Glomerular endothelial cell (primary cell): ENCODE data around the gene DGCR6. TPM values are rescaled to one million over a fixed set of nuclear protein-coding genes. Genes with fewer than 3 reads are reported as not detected.
"Not testable (repeated sequence)": the region's sequence is repeated elsewhere in the genome, so short reads cannot be mapped to it uniquely, and the experiment has no call there.

ENCODE experiments used
- DNase-seq: peaks from one replicate; pipeline ENCODE4 v3.0.0-alpha.2; 2011; ENCODE audit warnings: low read depth, low spot score; ENCODE audit errors: extremely low read depth
- total RNA-seq: library from RNA; depleted of rRNA; stranded (reverse); fragments of >200 nt; gene quantifications from 2 replicates; pipeline ENCODE4 v1.2.3, GENCODE V29; 2015

Gene DGCR6
- total RNA-seq, 1 donor from 2014 or later: 10.2 TPM

GRCh38 chr22:18959741-18960140 lies 53.6 kb downstream of the DGCR6 start:
- DNase-seq: not testable (repeated sequence)

DNA sequence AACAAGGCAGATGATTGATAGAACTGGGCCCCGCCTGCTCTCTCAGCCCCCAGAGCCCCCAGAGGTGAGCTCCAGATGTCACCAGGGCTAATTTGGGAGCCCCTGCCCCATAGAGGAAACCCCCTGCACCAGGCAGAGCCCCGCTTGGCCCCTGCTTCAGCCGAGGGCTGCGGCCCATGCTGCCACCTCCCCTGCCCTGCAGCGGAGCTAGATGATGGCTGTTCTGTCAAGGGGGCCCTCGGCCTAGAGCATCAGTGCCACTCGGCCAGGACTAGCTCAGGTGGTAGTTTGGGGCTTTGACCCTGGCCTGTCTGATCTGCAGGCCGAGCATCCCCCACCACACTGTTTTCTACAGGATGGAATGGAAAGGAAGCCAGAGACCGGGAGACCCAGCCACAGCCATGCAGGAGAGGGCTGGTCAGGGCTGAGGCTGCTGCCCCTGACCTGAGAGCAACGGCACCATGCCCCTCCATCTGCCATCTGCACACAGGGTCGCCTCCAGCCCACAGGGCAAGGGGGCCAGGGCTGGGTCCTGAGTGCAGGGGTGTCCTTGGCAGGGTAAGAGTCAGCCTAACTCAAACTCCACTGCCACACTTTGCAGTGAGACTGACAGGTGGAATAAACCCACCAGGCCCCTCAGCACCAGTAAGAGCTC lies 54.2 kb downstream of the DGCR6 start:
- not testable (repeated sequence) for DNase-seq

DNA sequence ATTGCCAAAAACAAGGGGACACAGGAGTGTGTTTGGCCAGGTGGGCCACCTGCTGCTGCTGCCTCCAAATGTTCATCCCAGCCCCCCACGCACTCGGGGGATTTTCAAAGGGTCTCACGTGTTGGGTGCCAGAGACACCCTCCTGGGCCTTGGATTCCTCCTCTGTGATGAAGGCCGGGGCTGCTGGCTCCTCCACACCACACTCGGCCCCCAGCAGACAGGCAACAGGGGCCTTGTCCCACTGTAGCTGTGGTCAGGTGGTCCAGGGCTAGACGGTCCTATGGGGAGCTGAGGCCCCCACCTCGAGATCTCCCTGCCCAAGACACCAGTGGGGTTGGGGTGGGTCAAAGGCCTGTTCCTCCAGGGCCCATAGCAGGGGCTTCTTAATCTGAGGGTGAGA lies 55.1 kb downstream of the DGCR6 start:
- DNase-seq: not testable (repeated sequence)

Other genes starting within 250 kb of the DGCR6 start
- gene PRODH, start 30.0 kb downstream of the DGCR6 start, total RNA-seq: 1.0 TPM in 1 of 2 replicates, not detected in the other
- 55.4 and 60.9 TPM in 2 replicates for gene DGCR2, start 216.1 kb downstream of the DGCR6 start, total RNA-seq
- gene TSSK2, start 225.0 kb downstream of the DGCR6 start, total RNA-seq: not detected in 2 replicates
- gene ESS2, start 238.3 kb downstream of the DGCR6 start, total RNA-seq: 25.6 and 27.4 TPM in 2 replicates
- not detected in 2 replicates for gene GSC2, start 244.0 kb downstream of the DGCR6 start, total RNA-seq